ENCODE results near the gene STK33.

The STK33 gene

DNA sequence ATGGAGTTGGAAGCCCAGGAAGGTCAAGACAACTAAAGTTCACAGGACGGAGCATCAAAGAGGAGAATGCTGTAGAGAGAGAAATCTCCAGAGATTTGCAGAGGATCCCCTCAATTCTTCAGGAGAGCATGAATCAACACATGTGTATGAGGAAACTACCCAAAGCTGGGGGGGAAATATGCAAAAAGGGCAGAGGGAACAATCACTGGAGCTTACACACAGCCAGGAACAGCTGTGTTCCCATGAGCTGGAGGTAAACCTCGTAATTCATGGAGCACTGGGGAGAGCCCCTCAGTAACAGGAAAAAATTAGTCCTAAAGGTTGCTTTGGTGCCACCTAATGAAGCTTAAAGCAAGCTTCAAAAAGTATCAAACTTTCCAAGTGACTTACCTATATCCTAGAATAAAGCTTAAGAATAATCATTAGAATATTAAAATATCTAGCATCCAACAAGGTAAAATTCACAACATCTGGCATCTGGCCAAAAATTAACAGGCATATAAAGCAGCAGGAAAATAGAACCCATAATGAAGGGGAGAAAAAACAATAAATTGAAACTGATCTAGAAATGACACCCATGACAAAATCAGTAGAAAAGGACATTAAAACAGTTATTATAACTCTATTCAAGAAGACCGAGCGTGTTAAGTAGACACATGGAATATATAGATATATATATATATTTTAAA is 134.2 kb downstream of the STK33 start:
- DNase-seq (ENCODE audit: low read depth, low spot score): no peak

DNA sequence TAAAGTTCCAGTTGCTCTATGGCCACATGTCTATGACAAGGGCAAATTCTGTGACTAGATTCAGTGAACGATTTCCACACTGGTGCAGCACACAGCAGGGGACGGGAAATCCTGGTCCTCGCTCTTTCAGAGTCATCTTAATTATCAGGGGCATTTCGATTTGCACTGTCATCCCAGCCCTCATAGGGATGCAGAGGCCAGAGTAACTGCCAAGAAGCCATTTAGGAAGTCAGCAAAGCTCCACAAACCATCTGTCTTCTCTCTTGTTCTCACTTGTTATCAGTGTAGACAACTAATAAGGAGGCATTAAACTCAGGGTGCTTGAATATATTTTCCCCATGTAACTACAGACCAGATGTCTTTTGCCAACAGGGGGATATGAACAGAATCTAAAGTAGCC is 151.7 kb downstream of the STK33 start:
- H3K27ac ChIP-seq: no peak overlapping the region
- DNase-seq (ENCODE audit: low read depth, low spot score): no peak

More for the DNA sequence above, 134.2 kb downstream of the STK33 start:
- H3K27ac ChIP-seq: no peak overlapping the region

DNA sequence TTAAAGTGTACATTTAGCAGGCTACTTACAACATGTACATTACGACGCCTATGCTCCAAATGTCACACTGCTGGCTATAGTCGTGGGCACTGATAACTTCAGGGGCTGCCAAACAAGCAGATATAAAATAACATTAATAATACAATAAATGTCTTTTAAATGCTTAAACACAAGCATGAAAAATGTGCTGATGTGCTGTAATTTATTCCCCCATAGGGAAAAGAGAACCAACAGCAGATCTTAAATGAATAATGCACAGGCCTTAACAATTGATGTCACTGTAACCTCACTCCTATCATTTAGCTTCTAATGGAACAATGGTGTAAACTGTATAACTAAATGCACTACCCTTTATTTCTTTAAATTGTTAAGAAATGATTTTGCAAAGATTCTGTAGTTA is 153.4 kb downstream of the STK33 start:
- no peak for DNase-seq (ENCODE audit: low read depth, low spot score)
- no peak overlapping the region for H3K27ac ChIP-seq

DNA sequence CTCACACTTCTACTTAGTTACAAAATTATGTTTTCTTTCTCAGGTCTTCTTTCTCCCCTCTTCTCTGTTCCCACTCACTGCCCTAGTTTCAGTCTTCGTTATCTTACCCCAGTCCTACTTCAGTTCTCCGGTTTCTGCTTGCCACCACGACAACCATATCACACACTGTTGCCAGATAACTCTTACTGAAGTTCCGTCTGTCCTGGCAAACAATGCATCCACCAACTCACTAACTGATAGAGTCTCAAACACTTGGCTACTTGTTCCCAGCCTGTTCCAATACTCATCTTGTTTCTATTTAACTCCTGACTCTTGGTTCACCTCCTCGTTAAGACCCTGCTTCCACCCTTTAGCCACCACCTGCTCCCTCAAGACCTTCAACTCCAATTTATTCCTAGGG is 164.5 kb downstream of the STK33 start:
- H3K27ac ChIP-seq: no peak overlapping the region
- DNase-seq (ENCODE audit: low read depth, low spot score): no peak

DNA sequence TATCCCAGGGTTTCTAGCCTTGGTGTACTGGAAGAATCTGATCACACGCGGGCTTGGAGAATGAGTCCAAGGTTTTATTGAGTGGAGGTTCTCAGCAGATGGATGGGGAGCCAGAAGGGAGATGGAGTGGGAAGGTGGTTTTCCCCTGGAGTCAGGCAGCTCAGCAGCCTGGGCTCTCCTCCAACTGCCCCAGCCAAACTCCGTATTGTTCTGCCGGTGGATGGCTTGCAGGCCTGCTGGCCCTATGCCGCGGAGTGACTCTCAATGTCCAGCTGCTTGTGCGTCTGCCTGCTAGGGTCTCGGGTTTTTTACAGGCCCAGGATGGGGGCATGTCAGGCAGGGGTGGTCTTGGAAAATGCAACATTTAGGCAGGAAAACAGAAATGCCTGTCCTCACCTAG is 168.0 kb downstream of the STK33 start:
- DNase-seq (ENCODE audit: low read depth, low spot score): no peak
- no peak overlapping the region for H3K27ac ChIP-seq

DNA sequence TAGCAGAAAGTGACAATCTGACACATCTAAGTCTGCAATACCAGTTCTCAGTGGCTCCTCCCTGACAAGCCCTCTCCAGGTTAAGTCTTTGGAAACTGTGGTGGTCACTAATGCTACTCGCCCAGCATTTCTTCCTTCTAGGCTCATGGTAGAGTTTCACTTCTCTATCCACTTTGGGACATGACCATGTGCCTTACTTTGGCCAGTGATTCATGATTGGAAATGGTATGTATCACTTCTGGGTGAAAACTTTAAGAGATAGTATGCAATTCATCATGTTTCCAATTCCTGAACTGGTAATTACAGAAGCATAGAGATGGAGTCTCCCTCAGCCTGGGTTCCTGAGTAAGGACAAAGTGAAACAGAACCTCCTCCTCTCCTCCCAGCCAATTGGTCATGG is 178.8 kb downstream of the STK33 start:
- H3K27ac ChIP-seq: no peak overlapping the region
- DNase-seq (ENCODE audit: low read depth, low spot score): no peak

DNA sequence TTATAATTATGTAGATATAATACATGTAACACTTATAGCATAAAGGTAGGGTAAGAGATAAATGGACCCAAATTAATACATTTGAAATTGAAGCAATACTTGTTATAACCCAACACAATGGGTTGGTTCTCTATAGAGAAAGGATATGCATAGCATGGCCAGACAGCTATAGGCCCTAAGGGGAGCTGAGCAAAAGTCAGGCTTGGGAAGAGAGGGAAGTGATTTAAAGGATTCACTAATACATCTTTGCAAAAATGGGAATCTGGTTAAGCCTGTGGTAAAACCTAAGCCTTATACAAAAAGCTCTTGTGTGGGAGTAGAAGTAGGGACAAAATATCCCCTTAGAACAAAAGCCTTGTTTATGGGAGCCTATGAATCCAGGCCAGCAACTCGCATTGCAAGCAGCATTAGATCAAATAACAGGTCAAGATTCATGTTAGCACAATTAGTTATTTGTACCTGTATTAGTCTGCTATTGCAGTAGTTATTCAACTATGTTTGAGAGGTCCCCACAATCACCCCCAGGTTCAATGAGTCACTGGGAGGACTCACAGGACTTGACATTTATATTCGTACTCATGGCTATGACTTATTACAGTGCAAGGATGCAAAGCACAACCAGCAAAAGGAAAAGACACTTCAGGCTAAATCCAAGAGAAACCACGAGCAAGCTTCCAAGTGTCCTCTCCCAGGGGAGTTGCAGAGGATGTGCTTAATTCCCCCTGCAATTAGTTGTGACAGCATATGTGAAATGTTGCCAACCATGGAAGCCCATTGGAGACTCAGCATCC is 185.7 kb downstream of the STK33 start:
- no peak for DNase-seq (ENCODE audit: low read depth, low spot score)
- no peak overlapping the region for H3K27ac ChIP-seq

DNA sequence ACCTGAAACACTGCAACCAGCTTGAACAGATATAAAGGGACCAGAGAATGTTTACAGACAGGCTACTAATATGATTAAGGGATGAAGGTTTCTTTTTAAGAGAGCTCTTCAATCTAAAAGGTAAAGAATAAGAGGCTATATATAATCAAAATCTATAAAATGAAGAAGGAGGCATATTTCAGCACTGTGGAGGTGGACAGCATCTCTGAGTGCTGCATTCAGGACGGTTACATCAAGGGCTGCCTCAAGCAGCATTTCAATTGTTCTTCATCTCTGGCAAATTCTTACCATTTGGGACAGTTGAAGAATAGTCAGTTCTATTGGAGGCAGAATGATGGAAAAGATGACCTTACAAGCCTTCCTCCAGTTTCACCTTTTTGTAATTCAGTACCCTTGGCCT is 190.7 kb downstream of the STK33 start:
- no peak for DNase-seq (ENCODE audit: low read depth, low spot score)
- no peak overlapping the region for H3K27ac ChIP-seq

DNA sequence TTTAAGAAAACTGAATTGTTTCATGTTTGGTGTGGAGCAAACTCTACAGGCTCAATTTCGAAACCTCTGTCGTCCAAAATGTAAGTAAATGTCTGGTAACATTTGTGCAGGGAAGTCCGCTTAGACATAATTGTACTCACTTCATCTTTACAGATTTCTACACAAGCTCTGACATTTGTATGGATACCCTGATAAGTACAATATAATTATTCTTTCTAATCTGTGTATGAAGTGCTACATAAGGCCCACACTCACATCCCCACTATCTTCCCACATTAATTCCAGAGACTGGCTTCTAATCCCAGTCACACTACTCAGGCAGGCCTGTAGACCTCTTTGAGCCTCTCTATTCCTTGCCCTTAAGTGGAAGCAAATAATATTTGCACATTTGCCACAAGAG is 201.1 kb downstream of the STK33 start:
- no peak overlapping the region for H3K27ac ChIP-seq
- no peak for DNase-seq (ENCODE audit: low read depth, low spot score)

DNA sequence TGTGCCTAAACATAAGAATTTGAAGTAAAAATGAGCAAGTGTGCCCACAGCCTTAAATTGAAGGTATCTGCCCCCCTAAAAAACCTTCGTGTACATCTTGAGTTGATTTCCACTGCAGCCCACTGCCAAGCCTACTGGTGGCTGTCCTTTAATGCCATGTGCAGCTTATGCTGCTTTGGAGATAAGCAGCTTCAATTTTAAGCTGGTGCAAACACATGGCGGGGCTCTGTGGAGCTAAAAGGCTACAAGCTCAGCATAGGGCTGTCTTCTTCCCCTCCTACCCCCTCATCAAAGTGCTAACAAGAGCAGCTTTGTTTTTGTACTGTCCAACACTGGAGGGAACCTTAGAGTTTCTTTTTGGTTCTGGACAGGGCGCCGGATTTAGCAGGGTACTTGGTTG is 201.9 kb downstream of the STK33 start:
- DNase-seq (ENCODE audit: low read depth, low spot score): no peak
- H3K27ac ChIP-seq: no peak overlapping the region

DNA sequence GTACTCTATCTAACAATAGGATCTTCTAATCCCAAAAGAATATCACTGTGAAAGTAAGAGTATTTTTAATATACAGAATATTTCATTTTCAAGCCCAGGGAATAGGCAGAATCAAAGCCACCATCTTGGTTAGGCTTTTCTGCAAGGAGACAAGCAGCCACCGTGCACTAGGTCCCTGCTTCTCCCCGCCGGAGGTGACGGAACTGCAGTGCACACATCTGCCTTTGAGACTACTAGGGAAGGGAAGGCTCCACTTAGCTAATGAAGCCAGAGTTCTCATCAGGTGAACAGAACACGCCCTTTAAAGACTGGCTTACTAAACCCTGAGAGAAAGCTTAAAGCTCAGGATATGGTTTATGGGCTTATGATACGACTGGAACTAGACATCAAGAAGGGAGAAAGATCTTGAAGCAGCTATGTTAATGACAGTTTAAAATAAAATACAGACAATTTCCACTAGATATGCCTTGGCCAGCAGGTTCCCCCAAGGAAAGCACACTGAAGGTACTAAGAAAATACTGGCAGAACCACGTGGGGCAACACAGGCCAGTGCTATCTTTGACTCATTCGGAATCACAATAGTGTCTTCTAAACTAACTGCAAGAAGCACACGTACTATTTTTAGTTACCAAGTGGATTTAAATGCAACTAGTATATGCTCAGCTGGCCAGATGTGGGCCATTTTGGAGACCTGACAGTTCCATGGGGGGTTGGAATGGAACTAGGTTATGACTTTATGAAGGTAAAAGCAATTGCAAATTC is 203.0 kb downstream of the STK33 start:
- H3K27ac ChIP-seq: no peak overlapping the region
- no peak for DNase-seq (ENCODE audit: low read depth, low spot score)

DNA sequence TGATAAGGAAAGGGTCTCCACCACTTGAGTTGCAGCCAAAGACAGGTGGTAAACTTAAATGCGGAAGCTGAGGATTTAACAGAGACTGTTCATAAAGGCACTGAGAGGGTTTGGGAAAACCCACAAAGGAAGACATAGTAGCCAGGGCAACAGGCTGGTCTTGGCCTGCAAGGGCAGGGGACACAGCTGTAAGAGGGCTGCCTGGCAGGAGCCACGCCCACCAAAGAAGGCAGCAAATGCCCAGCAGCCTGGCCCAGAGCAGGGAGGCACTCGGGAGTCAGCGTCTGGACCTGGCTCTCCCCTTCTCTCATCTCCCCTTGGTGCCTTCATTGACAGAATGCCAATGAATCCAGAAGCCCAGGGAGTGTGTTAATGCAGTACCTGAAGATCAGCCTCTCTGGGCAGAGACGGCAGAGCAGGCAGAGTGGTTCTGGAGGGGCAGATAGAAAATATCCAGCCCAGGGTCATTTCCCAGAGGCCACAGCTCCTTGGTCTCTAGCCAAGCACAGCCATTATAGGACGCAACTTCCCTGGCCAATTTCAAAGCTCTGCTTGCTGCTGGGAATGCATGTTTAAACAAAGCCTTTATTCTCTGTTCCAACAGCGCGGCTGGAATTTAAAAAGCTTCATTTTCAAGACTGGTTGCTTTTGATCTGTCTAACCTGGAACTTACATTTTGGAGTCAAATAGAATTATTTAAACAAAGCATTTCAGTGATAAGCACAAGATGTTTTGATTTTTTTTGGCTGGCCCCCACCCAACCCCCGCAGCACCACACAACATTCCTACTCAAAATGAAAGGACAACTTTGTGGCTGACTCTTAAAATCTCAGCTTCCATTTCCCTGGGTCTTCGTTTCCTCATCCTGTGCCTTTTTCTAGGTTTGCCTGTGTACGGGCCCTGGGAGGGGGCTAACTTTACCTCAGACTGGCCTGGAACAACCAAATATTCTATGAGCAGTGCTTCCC is 204.7 kb downstream of the STK33 start:
- no peak for DNase-seq (ENCODE audit: low read depth, low spot score)
- H3K27ac ChIP-seq: no peak overlapping the region

DNA sequence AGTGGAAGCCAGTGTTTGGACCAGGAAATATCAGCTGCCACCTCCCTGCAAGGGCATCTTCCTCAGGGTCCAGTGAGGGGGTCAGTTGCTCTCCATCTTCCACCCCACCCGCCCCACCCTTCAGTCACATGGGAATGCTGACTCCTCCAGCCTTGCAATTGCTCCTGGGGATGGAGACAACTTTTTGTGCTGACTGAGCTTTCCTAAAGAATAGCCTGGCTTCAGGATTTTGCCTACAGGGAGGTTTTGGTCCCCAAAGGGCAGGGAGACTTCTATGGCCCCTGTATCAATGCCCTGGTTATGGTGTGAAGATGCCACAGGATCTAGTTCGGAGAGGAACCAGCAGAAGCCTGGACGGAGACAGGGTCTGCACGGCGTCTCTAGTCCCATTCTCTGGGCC is 206.3 kb downstream of the STK33 start:
- no peak for DNase-seq (ENCODE audit: low read depth, low spot score)
- H3K27ac ChIP-seq: no peak overlapping the region

DNA sequence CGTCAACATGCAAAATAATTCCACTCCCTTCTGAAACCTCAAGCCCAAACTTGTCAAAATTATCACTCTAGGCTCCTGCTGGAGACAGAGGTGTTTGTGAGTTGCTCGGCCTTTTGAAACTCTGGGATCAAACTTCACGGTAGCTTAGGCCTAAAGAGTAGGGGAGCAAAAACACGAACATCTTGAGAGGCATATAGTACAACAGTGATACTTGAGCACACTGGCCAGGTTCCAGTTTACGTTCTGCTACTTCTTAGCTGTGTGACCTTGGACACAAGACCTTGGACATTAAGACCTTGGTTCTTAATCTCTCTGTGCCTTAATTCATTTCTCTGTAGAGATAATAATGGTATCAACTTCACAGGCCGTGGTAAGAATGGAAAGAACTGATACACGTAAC is 206.9 kb downstream of the STK33 start:
- H3K27ac ChIP-seq: no peak overlapping the region
- no peak for DNase-seq (ENCODE audit: low read depth, low spot score)

DNA sequence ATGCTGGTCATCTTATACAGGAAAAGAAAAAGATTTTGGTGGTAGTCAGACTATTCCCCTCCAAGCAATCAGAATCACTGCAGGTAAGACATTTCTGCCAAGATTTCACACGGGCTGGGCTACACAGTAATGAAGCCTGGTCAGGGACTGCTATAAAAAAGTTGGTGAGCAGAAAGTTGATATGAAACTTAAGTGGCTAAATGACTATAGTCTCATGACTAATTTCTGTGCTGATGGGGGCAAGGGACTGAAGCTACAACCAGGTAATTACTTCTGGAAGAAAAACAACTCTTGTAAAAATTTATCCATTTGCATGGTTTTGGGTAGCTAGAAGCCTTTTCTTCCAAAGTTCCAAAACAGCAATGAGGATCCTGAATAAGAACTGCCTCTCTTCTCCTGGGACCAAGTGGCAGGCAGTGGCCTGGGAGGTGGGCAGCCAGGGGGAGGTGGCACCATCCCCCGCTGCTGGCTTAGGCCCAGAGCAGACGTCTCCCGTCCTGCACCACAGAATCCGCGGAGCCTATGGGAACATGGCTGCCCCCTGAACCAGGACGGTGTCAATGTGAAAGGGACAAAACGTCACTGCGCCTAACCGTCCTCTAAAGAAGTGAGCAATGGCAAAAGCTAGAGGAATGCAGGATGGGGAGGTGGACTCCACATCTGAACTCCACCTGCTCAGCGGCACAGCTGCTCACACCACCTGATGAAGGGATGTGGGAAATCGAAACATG is 207.7 kb downstream of the STK33 start:
- DNase-seq (ENCODE audit: low read depth, low spot score): no peak
- H3K27ac ChIP-seq: no peak overlapping the region

DNA sequence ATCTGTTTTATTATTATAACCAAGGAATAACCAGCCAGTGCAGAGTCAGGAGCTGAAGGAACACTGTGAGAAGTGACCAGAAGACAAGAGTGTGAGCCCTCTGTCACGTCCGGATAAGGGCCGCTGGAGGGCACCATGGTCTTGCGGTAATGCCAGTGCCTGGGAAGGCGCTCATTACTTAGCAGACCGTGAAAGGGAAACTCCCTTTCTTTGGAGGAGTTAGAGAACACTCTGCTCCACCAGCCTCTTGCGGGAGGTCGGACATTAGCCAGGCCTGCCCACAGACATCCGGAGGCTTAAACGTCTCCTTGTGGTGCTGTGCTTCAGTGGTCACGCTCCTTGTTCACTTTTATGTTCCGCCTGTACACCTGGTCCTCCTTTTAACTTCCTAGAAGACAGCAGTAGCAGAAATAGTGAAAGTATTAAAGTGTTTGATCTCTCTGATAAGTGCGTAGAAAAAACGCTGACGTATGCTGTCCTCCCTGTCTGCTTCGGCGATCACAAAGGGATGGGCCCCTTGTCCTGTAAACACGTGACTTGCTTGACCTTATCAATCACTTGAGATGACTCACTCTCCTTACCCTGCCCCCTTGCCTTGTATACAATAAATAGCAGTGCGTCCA is 209.7 kb downstream of the STK33 start:
- DNase-seq (ENCODE audit: low read depth, low spot score): no peak
- H3K27ac ChIP-seq: no peak overlapping the region

DNA sequence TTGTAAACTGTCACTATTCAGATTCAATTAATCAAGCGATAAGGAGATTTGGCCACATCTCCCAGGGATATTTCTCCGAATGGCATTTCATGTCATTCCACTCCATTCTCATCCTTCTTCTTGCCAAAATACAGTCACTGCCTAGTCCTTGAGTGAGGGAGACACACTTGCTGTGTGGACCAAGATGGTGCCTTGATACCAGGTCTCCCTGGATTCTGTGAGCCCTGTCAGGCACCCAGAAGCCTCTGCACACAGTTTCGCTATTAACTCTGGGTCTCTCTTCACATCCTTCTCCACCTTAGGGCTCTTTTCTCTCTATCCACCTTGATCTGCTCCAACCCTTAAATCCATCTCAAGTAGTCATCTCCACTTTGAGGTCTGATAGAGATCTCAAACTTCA is 210.4 kb downstream of the STK33 start:
- H3K27ac ChIP-seq: no peak overlapping the region
- DNase-seq (ENCODE audit: low read depth, low spot score): no peak

DNA sequence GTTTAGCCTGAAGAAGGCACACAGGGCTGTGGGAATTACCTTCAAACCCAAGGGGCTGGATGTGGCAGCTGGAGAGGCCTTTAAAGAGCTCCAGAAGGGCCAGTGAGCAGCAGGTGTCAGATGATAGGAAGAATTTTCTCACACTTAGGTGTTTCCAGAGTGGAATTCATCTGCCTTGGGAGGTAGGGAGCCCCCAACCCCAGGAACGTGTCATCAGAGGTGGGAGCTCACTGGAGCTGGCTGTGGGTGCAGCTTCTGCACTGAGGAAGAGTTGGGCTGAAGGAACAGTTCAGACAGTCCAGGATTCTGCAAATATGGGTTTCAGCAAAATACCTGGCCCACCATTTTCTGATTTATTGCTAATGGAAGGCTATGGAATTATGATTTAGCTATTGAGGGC is 210.8 kb downstream of the STK33 start:
- no peak overlapping the region for H3K27ac ChIP-seq
- no peak for DNase-seq (ENCODE audit: low read depth, low spot score)

DNA sequence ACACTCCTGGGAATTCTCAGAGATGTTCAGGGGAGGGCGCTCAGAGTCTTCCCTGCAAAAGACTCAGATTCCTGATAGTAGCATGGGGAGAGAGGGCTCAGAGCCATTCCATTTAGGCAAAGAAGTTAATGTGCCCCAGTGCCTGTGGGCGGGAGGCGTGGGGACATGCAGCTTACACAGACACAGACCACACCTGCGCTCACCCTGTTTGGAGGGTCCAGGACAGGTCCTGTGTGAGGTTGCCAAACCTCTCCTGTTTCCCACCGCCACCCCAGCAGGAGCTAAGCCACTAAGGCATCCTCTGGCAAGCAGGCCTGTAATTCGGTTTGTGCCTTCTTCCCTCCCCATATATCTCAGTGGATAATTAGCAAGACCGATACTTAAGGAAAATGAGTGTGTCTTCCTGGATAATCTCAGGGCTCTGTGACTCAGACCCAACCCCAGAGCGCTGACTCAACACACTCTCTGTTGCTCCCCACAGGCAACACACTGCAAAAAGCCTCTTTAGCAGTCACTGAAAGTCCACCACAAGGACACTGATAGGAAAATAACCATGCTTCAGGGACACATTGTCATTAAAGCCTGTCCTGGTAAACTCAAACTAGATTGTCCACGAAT is 211.5 kb downstream of the STK33 start:
- DNase-seq (ENCODE audit: low read depth, low spot score): peak; percentile 52
- no peak overlapping the region for H3K27ac ChIP-seq

Data from epithelial cell of prostate (primary cell).